Glutamatergic neuron (in vitro differentiated cells): ENCODE measurements around the gene D2HGDH. TPM values are rescaled to one million over a fixed set of nuclear protein-coding genes. Genes with fewer than 3 reads are reported as not detected.

ENCODE experiments used
- DNase-seq: peaks from one replicate; pipeline ENCODE4 v3.0.0; 2022
- H3K27ac Mint-ChIP-seq: one replicate; pipeline ENCODE4 v1.8.0; 2020; ENCODE audit warnings: mild to moderate bottlenecking, mixed read lengths, inconsistent platforms; ENCODE audit not compliant: unreplicated experiment
- H3K27me3 Mint-ChIP-seq: one replicate; pipeline ENCODE4 v1.8.0; 2020; ENCODE audit warnings: mild to moderate bottlenecking, moderate library complexity, mixed read lengths, inconsistent platforms; ENCODE audit not compliant: unreplicated experiment
- H3K36me3 Mint-ChIP-seq: one replicate; pipeline ENCODE4 v1.8.0; 2020; ENCODE audit warnings: mild to moderate bottlenecking, mixed read lengths, inconsistent platforms; ENCODE audit not compliant: unreplicated experiment
- H3K4me1 Mint-ChIP-seq: one replicate; pipeline ENCODE4 v1.8.0; 2020; ENCODE audit warnings: mild to moderate bottlenecking, low read depth, mixed read lengths, inconsistent platforms; ENCODE audit not compliant: unreplicated experiment
- H3K4me3 Mint-ChIP-seq: one replicate; pipeline ENCODE4 v1.8.0; 2020; ENCODE audit warnings: mild to moderate bottlenecking, mixed read lengths, inconsistent platforms; ENCODE audit not compliant: unreplicated experiment
- H3K9me3 Mint-ChIP-seq: one replicate; pipeline ENCODE4 v1.8.0; 2020; ENCODE audit warnings: mild to moderate bottlenecking, moderate library complexity, mixed read lengths, inconsistent platforms; ENCODE audit not compliant: unreplicated experiment
- total RNA-seq: library from RNA; stranded (reverse); fragmentation: NEBNext Ultra II Directional; extraction: Animal tissue kit (Norgen Biotek cat#: 25700); gene quantifications from one replicate; pipeline ENCODE4 v1.2.1, GENCODE V29; 2021; ENCODE audit not compliant: unreplicated experiment
- TF ChIP-seq, protein P1 (sequence below): fragments of 200-600 bp; sonication (generic); IDR thresholded peaks from one replicate; pipeline ENCODE4 v1.5.0; 2021; ENCODE audit not compliant: partially characterized antibody, unreplicated experiment

The D2HGDH gene
- total RNA-seq, 1 donor from 2014 or later = 12.5 TPM

DNA sequence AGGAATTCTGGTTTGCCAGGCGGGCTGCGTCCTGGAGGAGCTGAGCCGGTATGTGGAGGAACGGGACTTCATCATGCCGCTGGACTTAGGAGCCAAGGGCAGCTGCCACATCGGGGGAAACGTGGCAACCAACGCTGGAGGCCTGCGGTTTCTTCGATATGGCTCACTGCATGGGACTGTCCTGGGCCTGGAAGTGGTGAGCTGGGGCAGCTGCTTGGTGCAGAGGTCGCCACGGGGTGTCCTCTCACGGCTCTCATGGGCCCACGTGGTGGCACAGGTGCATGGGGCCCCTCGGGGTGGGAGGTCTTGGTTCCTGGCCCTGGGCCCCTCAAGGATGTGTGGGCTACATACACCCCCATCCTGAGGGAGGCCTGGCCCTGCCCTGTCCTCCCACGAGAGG lies 9.2 kb downstream of the D2HGDH start:
- peaks cover 11% of the 10 kb centered on the region for H3K36me3 Mint-ChIP-seq
- no peaks in the 10 kb centered on the region for H3K4me1 Mint-ChIP-seq
- no peak for DNase-seq
- TF ChIP-seq, protein P1, sequence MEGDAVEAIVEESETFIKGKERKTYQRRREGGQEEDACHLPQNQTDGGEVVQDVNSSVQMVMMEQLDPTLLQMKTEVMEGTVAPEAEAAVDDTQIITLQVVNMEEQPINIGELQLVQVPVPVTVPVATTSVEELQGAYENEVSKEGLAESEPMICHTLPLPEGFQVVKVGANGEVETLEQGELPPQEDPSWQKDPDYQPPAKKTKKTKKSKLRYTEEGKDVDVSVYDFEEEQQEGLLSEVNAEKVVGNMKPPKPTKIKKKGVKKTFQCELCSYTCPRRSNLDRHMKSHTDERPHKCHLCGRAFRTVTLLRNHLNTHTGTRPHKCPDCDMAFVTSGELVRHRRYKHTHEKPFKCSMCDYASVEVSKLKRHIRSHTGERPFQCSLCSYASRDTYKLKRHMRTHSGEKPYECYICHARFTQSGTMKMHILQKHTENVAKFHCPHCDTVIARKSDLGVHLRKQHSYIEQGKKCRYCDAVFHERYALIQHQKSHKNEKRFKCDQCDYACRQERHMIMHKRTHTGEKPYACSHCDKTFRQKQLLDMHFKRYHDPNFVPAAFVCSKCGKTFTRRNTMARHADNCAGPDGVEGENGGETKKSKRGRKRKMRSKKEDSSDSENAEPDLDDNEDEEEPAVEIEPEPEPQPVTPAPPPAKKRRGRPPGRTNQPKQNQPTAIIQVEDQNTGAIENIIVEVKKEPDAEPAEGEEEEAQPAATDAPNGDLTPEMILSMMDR = no peak
- H3K27ac Mint-ChIP-seq = no peak overlapping the region
- H3K4me3 Mint-ChIP-seq = no peak overlapping the region
- H3K9me3 Mint-ChIP-seq = peaks cover 6% of the 10 kb centered on the region
- no peaks in the 10 kb centered on the region for H3K27me3 Mint-ChIP-seq

DNA sequence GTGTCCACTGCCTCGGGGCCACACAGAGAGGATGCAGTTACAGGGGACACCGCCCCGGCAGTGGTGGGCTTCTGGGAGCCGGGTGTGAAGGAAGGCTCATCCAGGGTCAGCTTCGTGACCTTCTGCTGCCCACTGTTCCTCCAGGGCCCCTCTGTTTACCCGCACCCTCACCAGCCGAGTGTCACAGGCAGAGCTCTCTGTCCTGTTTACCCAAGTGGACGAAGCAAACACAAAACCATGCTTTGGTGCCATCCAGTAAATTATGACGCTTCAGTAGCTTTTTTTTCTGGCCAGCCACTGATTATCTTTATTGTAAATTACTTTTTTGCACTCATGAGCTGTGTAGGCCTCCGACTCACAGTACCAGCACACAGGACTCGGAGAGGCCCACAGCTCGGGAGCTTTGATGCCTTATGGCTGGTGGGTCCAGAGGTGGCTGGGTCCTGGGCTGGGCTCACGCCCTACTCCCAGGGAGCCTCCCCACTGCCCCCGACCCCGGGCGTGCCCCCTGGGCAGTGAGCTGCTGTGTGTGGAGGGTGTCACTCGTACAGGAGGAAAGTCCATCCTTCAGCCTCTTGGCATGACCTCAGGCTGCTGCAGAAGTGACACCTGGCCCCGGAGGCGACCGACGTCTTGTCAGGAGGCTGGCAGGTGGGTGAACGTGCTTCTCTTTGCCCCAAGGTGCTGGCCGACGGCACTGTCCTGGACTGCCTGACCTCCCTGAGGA lies 9.8 kb downstream of the D2HGDH start:
- H3K4me3 Mint-ChIP-seq = no peak overlapping the region

DNA sequence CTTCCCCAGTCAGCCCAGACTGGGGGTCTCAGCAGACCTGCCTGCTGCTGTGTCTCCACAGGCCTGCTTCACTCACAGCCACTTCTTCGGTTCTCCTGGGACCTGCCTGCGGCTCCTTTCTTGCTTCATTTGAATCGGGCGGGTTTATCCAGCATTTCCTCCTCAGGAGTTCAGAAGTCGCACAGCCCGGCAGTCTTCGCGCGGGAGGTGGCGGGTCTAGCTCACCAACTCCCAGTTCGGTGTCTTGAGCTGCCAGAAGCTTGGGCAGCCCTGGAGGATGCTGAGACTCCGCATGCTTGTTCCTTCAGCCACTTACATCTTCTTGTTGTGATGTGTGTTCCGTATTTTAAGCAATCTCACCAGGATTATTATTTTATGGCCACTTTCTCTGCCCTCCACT lies 10.8 kb downstream of the D2HGDH start:
- Mint-ChIP-seq H3K27me3 (peaks cover under 1% of the 10 kb centered on the region), H3K4me3 (no peak overlapping the region), H3K27ac (no peak overlapping the region), H3K4me1 (no peaks in the 10 kb centered on the region), H3K9me3 (peaks cover 1% of the 10 kb centered on the region), H3K36me3 (peaks cover 11% of the 10 kb centered on the region)
- TF ChIP-seq, protein P1 = no peak
- DNase-seq = no peak

More for the DNA sequence above, 9.8 kb downstream of the D2HGDH start:
- TF ChIP-seq, protein P1 = no peak
- Mint-ChIP-seq H3K9me3 (peaks cover 3% of the 10 kb centered on the region), H3K27ac (no peak overlapping the region), H3K4me1 (no peaks in the 10 kb centered on the region), H3K27me3 (no peaks in the 10 kb centered on the region), H3K36me3 (peaks cover 11% of the 10 kb centered on the region)
- DNase-seq = no peak

DNA sequence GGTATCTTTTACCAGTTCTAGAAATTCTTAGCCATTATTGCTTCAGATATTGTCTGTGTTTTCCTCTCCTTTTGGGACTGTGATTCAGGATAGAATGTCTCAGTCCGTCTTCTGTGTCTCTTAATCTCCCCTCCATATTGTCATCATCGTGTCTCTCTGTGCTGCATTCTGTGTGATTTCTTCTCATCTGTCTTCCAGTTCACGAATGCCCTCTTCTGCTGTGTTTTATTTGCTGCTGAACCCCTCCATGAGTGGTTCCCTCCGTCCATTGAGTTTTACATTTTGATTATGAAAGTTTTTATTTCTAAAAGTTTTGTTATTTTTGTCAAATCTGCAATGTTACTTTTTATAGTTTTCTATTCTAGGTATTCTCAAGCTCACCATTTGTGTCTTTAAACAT lies 11.7 kb downstream of the D2HGDH start:
- Mint-ChIP-seq H3K9me3 (peaks cover 1% of the 10 kb centered on the region), H3K27ac (no peak overlapping the region), H3K4me3 (no peak overlapping the region), H3K36me3 (peaks cover 11% of the 10 kb centered on the region), H3K27me3 (peaks cover 2% of the 10 kb centered on the region), H3K4me1 (no peaks in the 10 kb centered on the region)
- TF ChIP-seq, protein P1 = no peak
- no peak for DNase-seq

DNA sequence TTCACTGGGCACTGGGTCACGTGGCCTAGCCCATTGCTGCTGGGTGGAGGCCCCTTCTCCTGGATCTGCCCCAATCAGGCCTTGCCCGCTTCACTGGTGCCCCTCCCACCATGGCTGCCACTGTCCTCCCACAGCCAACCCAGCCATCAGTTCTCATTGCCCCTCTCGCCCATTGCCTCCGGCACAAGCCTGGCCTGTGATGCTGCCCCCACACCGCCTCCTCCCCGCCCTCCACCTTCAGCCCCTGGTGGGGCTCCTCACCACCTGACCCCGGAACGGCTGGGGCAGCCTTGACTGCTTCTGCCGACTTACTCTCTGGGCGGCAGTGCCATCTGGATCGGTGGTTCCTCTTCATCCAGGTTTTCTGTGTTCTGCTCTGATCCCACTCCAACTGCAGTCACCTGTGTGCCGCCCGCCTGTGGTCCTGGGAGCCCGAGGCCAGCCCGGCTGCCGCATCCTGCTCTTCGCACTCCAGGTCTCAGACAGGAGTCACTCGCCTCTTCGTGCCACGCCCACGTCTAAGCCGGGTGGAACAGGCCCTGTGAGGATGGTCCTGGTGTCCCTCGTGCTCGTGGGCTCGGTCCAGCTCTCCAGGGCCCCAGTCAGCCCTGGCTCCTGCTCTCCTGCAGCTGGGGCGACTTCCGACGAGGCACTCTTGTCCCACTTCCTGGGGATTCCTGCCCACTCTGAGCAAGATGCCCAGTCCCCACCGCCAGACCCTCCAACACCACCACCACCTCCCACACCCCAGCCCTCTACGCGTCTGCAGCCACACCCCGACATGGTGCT lies 14.2 kb downstream of the D2HGDH start:
- Mint-ChIP-seq H3K4me3 (no peak overlapping the region), H3K4me1 (no peaks in the 10 kb centered on the region), H3K9me3 (peaks cover 1% of the 10 kb centered on the region), H3K27me3 (peaks cover 2% of the 10 kb centered on the region), H3K36me3 (peaks cover 11% of the 10 kb centered on the region), H3K27ac (no peak overlapping the region)
- no peak for DNase-seq
- TF ChIP-seq, protein P1 = no peak
